ENCODE measurements around the gene SNRNP200. TPM values are rescaled to one million over a fixed set of nuclear protein-coding genes. Genes with fewer than 3 reads are reported as not detected.

Gene SNRNP200
- 60.0 and 76.7 TPM in 2 replicates for total RNA-seq

GRCh38 chr2:96305091-96305978, at the start of gene SNRNP200:
SNRNP200 (minus strand) TSS chr2:96305546; CDS start chr2:96305437, 109 bp downstream.

GRCh38 chr2:96325041-96325883, 19.9 kb upstream of the SNRNP200 start, which contains the start of gene ITPRIPL1:
ITPRIPL1 (plus strand) TSS chr2:96325317; CDS start chr2:96325840, 523 bp downstream.

GRCh38 chr2:96265840-96266679, 39.3 kb downstream of the SNRNP200 start, which contains the start of the genes CIAO1 and TMEM127:
CIAO1 (plus strand) TSS chr2:96266225; CDS start chr2:96266351, 126 bp downstream.
TMEM127 (minus strand) TSS chr2:96265997; CDS start chr2:96265381, 616 bp downstream.

Other genes with a start within 250 kb of the SNRNP200 start
- gene ADRA2B, start 189.0 kb downstream of the SNRNP200 start, total RNA-seq = not detected in 2 replicates
- not detected in 2 replicates for gene ASTL, start 167.0 kb downstream of the SNRNP200 start, total RNA-seq
- gene DUSP2, start 160.1 kb downstream of the SNRNP200 start, total RNA-seq = 2.6 and 3.5 TPM in 2 replicates
- 94.0 and 122 TPM in 2 replicates for gene STARD7, start 96.7 kb downstream of the SNRNP200 start, total RNA-seq
- gene TMEM127, start 39.5 kb downstream of the SNRNP200 start, total RNA-seq = 21.9 and 28.9 TPM in 2 replicates
- gene CIAO1, start 39.3 kb downstream of the SNRNP200 start, total RNA-seq = 105 and 129 TPM in 2 replicates
- gene ITPRIPL1, start 19.8 kb upstream of the SNRNP200 start, total RNA-seq = 1.4 and 3.5 TPM in 2 replicates
- gene NCAPH, start 30.2 kb upstream of the SNRNP200 start, total RNA-seq = 13.0 and 29.2 TPM in 2 replicates
- gene NEURL3, start 199.8 kb upstream of the SNRNP200 start, total RNA-seq = not detected in 2 replicates
- gene ARID5A, start 231.2 kb upstream of the SNRNP200 start, total RNA-seq = 8.5 and 8.9 TPM in 2 replicates